Panc1 (cell line): ENCODE measurements around the gene OR6B2. TPM values are rescaled to one million over a fixed set of nuclear protein-coding genes. Genes with fewer than 3 reads are reported as not detected.

Source experiments
- ATAC-seq: fragments of 200-7000 bp; cut with Tn5 transposase; 2 replicates; pipeline ENCODE4 v1.9.1; 2020; ENCODE audit warnings: mild to moderate bottlenecking, moderate library complexity
- BruUV-seq: library from RNA; stranded (reverse); fragments of 400-500 nt; replicated peaks from 2 replicates; lab custom pipeline; 2021; lab: Mats Ljungman, UMichigan
- CTCF ChIA-PET: fragments of 300-600 bp; sonication (Branson Sonifier 250); formaldehyde crosslinking; loops from one replicate; lab custom pipeline; 2022; ENCODE audit warnings: antibody characterized with exemption; lab: Charles Lee
- POLR2A ChIA-PET: fragments of 300-600 bp; sonication (Branson Sonifier 250); formaldehyde crosslinking; loops from one replicate; lab custom pipeline; 2022; ENCODE audit warnings: antibody characterized with exemption; lab: Charles Lee
- DNase-seq: peaks from one replicate; pipeline ENCODE4 v3.0.0-alpha.2; 2010; ENCODE audit warnings: low read depth, low spot score
- H3K27ac ChIP-seq: 2 replicates; pipeline ENCODE4 v1.5.1; 2011; ENCODE audit warnings: mild to moderate bottlenecking, low read length, inconsistent platforms
- H3K27me3 ChIP-seq: fragments of 200-500 bp; sonication (Bioruptor generic); 2 replicates; pipeline ENCODE4 v1.6.0; 2014; ENCODE audit warnings: low read length, inconsistent platforms; ENCODE audit not compliant: control insufficient read depth, insufficient read depth
- H3K36me3 ChIP-seq: fragments of 200-500 bp; sonication (Bioruptor generic); 2 replicates; pipeline ENCODE4 v1.5.1; 2014; ENCODE audit warnings: inconsistent platforms, mild to moderate bottlenecking, low read length, moderate library complexity; ENCODE audit not compliant: control insufficient read depth, insufficient read depth
- H3K4me1 ChIP-seq: 2 replicates; pipeline ENCODE4 v1.5.1; 2011; ENCODE audit warnings: inconsistent platforms, mild to moderate bottlenecking, low read length, moderate library complexity; ENCODE audit not compliant: control insufficient read depth, insufficient read depth
- H3K4me3 ChIP-seq, 2 experiments: 2 replicates each; pipeline ENCODE4 v1.5.1; 2011 to 2012; ENCODE audit warnings: low read depth in 2 of 2, low read length in 2 of 2, mild to moderate bottlenecking in 2 of 2, inconsistent platforms in 1 of 2, moderate library complexity in 1 of 2
- H3K9me3 ChIP-seq: fragments of 200-500 bp; sonication (Bioruptor generic); 2 replicates; pipeline ENCODE4 v1.5.1; 2014; ENCODE audit warnings: low read depth, mild to moderate bottlenecking, inconsistent platforms, low read length, moderate library complexity; ENCODE audit not compliant: control insufficient read depth, insufficient read depth
- POLR2AphosphoS5 ChIP-seq: IDR thresholded peaks from 2 replicates; pipeline ENCODE4 v1.6.1; 2012; ENCODE audit warnings: mild to moderate bottlenecking, low read depth, low read length, moderate library complexity
- SIN3A ChIP-seq: IDR thresholded peaks from 2 replicates; pipeline ENCODE4 v1.6.1; 2012; ENCODE audit warnings: low read depth, mild to moderate bottlenecking, low read length, moderate library complexity, borderline replicate concordance; ENCODE audit not compliant: insufficient read depth
- TCF7L2 ChIP-seq: IDR thresholded peaks from 2 replicates; pipeline ENCODE4 v1.6.1; 2011; ENCODE audit warnings: mild to moderate bottlenecking, low read depth, low read length, inconsistent platforms
- in situ Hi-C: cut with HindIII; loops from 2 replicates; pipeline ENCODE4 v1.10.0; 2016; ENCODE audit warnings: low sequenced_read_pairs, low pct_unique_long_range_greater_than_20kb
- intact Hi-C: fragments of 100-400 bp; cut with micrococcal nuclease; formaldehyde crosslinking; loops from one replicate; pipeline ENCODE4 v1.10.0; 2022; ENCODE audit not compliant: unreplicated experiment
- total RNA-seq: library from RNA; stranded (reverse); gene quantifications from one replicate; pipeline ENCODE4 v1.2.1, GENCODE V29; 2021; ENCODE audit not compliant: unreplicated experiment
- TF ChIP-seq, protein P1 (sequence below): fragments of 450-650 bp; IDR thresholded peaks from 2 replicates; pipeline ENCODE4 v1.5.1; 2017; ENCODE audit warnings: mild to moderate bottlenecking
- TF ChIP-seq, protein P2 (sequence below), 2 experiments: IDR thresholded peaks; 2 replicates each; pipeline ENCODE4 v1.6.1; 2011 to 2012; ENCODE audit warnings: low read depth in 2 of 2, control low read depth in 1 of 2, low read length in 1 of 2, mild to moderate bottlenecking in 1 of 2, moderate library complexity in 1 of 2; ENCODE audit not compliant: insufficient read depth in 1 of 2

Gene OR6B2
- total RNA-seq, 1 experiment from 2014 or later, result not detected

DNA sequence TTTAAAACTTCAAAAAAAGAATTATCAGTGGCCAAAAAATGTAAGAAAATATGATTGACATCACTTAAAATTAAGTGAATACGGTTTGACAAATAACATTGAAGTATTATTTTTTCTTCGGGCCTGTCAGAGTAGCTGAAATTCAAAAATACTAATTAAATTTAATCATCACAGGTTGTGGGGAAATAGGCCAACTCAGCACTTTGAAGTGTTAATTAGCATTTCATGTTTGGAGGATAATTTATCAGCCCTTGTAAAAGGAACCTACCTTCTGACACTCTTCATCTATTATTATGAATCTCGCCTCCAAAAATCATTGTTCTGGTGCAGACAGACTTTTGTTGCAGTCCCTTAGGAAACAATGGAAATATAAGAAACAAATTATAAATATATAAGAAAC, 40.7 kb upstream of the OR6B2 start:
- H3K27ac ChIP-seq, result no peak overlapping the region
- POLR2A ChIA-PET, result no interaction called here
- BruUV-seq, result no TSS peak
- DNase-seq, result no peak
- in situ Hi-C loops (no loop called here), intact Hi-C loops (no loop called here)
- no peak for ATAC-seq
- CTCF ChIA-PET, result no interaction called here
- H3K9me3 ChIP-seq, result peaks cover 1% of the 10 kb centered on the region
- TF ChIP-seq POLR2AphosphoS5 (no peak), TCF7L2 (no peak), SIN3A (no peak)
- TF ChIP-seq, protein P1, sequence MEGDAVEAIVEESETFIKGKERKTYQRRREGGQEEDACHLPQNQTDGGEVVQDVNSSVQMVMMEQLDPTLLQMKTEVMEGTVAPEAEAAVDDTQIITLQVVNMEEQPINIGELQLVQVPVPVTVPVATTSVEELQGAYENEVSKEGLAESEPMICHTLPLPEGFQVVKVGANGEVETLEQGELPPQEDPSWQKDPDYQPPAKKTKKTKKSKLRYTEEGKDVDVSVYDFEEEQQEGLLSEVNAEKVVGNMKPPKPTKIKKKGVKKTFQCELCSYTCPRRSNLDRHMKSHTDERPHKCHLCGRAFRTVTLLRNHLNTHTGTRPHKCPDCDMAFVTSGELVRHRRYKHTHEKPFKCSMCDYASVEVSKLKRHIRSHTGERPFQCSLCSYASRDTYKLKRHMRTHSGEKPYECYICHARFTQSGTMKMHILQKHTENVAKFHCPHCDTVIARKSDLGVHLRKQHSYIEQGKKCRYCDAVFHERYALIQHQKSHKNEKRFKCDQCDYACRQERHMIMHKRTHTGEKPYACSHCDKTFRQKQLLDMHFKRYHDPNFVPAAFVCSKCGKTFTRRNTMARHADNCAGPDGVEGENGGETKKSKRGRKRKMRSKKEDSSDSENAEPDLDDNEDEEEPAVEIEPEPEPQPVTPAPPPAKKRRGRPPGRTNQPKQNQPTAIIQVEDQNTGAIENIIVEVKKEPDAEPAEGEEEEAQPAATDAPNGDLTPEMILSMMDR, result no peak
- TF ChIP-seq, protein P2, sequence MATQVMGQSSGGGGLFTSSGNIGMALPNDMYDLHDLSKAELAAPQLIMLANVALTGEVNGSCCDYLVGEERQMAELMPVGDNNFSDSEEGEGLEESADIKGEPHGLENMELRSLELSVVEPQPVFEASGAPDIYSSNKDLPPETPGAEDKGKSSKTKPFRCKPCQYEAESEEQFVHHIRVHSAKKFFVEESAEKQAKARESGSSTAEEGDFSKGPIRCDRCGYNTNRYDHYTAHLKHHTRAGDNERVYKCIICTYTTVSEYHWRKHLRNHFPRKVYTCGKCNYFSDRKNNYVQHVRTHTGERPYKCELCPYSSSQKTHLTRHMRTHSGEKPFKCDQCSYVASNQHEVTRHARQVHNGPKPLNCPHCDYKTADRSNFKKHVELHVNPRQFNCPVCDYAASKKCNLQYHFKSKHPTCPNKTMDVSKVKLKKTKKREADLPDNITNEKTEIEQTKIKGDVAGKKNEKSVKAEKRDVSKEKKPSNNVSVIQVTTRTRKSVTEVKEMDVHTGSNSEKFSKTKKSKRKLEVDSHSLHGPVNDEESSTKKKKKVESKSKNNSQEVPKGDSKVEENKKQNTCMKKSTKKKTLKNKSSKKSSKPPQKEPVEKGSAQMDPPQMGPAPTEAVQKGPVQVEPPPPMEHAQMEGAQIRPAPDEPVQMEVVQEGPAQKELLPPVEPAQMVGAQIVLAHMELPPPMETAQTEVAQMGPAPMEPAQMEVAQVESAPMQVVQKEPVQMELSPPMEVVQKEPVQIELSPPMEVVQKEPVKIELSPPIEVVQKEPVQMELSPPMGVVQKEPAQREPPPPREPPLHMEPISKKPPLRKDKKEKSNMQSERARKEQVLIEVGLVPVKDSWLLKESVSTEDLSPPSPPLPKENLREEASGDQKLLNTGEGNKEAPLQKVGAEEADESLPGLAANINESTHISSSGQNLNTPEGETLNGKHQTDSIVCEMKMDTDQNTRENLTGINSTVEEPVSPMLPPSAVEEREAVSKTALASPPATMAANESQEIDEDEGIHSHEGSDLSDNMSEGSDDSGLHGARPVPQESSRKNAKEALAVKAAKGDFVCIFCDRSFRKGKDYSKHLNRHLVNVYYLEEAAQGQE (IDR thresholded peaks at IDR 0.05; ENCODE audit: insufficient read depth in 1 of 2, low read depth in 2 of 2, low read length in 1 of 2), result no peak
- no peak overlapping the region for H3K4me3 ChIP-seq
- H3K36me3 ChIP-seq, result no peaks in the 10 kb centered on the region
- H3K4me1 ChIP-seq, result no peaks in the 10 kb centered on the region
- H3K27me3 ChIP-seq, result peaks cover 2% of the 10 kb centered on the region; the same call in 1 of the 2 replicates

DNA sequence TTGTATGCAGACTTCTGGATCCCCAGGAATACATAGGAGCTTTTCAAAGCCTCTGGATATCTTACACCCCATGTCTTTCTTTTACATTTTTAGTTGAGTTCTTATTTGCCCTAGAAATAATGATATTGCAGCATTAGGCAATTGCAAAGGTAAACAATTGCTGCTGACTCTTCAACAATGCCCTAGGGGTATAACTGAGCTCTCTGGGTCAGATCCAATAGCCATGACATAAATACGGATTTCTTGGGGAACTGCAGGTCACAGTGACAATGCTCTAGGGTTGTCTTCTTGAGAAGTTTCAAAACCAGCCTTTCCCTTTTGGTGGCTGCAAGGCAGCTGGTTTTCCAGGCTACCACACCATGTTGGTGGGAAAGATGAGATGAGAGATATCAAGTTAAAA, 39.6 kb upstream of the OR6B2 start:
- DNase-seq, result no peak
- intact Hi-C loops (no loop called here), in situ Hi-C loops (no loop called here)
- ChIA-PET CTCF (no interaction called here), POLR2A (no interaction called here)
- Histone ChIP-seq H3K9me3 (no peaks in the 10 kb centered on the region), H3K36me3 (no peaks in the 10 kb centered on the region), H3K27me3 (peaks cover 7% of the 10 kb centered on the region), H3K4me3 (no peak overlapping the region), H3K27ac (no peak overlapping the region), H3K4me1 (no peaks in the 10 kb centered on the region)
- TF ChIP-seq POLR2AphosphoS5, result no peak
- TF ChIP-seq, protein P2 (IDR thresholded peaks at IDR 0.05; ENCODE audit: insufficient read depth in 1 of 2, low read depth in 2 of 2, low read length in 1 of 2), result no peak
- TF ChIP-seq SIN3A, result no peak
- TF ChIP-seq, protein P1, result no peak
- no peak for TF ChIP-seq TCF7L2
- no peak for ATAC-seq
- no TSS peak for BruUV-seq
